ENCODE data around the gene DIP2C.

Gene DIP2C

GRCh38 chr10:282294-283139 is 407.0 kb downstream of the DIP2C start:
- no peak for TF ChIP-seq CTCF (IDR thresholded peaks at IDR 0.05; ENCODE audit: control insufficient read depth, extremely low read depth, insufficient read depth)
- H3K4me3 ChIP-seq (ENCODE audit: low read depth, low read length) = no peak overlapping the region
- DNase-seq (ENCODE audit: low read depth) = no peak

- no peak for TF ChIP-seq CTCF (IDR thresholded peaks at IDR 0.05; ENCODE audit: control insufficient read depth, extremely low read depth, insufficient read depth)
- DNase-seq (ENCODE audit: low read depth) = no peak
- no peak overlapping the region for H3K4me3 ChIP-seq (ENCODE audit: low read depth, low read length)
Observed at GRCh38 chr10:279655-280054, 409.8 kb downstream of the DIP2C start.

GRCh38 chr10:279232-279631 is 410.2 kb downstream of the DIP2C start:
- TF ChIP-seq CTCF (IDR thresholded peaks at IDR 0.05; ENCODE audit: control insufficient read depth, extremely low read depth, insufficient read depth) = no peak
- no peak overlapping the region for H3K4me3 ChIP-seq (ENCODE audit: low read depth, low read length)
- DNase-seq (ENCODE audit: low read depth) = no peak

GRCh38 chr10:278707-279106 is 410.8 kb downstream of the DIP2C start:
- no peak overlapping the region for H3K4me3 ChIP-seq (ENCODE audit: low read depth, low read length)
- TF ChIP-seq CTCF (IDR thresholded peaks at IDR 0.05; ENCODE audit: control insufficient read depth, extremely low read depth, insufficient read depth) = no peak
- DNase-seq (ENCODE audit: low read depth) = no peak

- no peak for DNase-seq (ENCODE audit: low read depth)
- H3K4me3 ChIP-seq (ENCODE audit: low read depth, low read length) = no peak overlapping the region
- TF ChIP-seq CTCF (IDR thresholded peaks at IDR 0.05; ENCODE audit: control insufficient read depth, extremely low read depth, insufficient read depth) = no peak
Observed at GRCh38 chr10:277963-278362, 411.5 kb downstream of the DIP2C start.

- no peak overlapping the region for H3K4me3 ChIP-seq (ENCODE audit: low read depth, low read length)
- DNase-seq (ENCODE audit: low read depth) = no peak
- TF ChIP-seq CTCF (IDR thresholded peaks at IDR 0.05; ENCODE audit: control insufficient read depth, extremely low read depth, insufficient read depth) = no peak
Observed at GRCh38 chr10:275680-276079, 413.8 kb downstream of the DIP2C start.

GRCh38 chr10:274866-275265 is 414.6 kb downstream of the DIP2C start:
- DNase-seq (ENCODE audit: low read depth) = no peak
- no peak for TF ChIP-seq CTCF (IDR thresholded peaks at IDR 0.05; ENCODE audit: control insufficient read depth, extremely low read depth, insufficient read depth)
- no peak overlapping the region for H3K4me3 ChIP-seq (ENCODE audit: low read depth, low read length)
